ENCODE results near the gene TMEM209.
"Not testable (repeated sequence)": the region's sequence is repeated elsewhere in the genome, so short reads cannot be mapped to it uniquely, and the experiment has no call there.

Gene TMEM209

DNA sequence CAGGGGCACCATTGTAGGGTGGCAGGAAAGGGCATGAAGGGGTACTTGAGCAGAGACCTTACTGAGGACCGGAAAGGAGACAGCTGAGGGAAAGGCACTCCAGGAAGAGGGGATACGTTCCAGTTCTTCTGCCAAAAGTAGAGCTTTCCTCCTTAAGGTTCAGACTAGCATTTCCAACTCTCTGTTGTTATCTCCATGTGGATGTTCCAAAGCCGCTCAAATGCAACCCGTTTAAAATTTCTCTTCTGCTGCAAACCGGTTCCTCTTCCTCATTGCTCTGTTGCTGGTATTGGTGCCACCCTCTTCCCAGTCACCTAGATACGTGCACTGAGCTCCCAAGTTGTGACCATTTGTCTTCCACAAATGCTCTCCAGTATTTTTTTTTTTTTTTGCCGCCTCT lies 47.5 kb downstream of the TMEM209 start:
- no peak for DNase-seq

DNA sequence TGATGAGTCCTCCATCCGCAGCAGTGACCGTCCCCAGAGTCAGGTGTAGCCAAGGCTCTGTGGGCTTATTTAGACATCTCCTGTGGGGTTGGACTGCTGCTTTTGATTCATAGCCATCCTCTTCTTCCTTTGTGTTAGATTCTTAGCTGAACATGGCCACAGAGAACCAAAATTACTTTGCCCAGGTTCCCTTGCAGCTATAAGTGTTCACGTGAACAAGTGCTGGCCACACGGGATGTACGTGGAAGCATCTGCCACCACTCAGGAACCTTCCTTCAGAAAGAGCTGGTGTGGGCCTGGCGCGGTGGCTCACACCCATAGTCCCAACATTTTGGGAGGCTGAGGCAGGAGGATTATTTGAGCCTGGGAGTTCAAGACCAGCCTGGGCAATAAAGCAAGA lies 49.1 kb downstream of the TMEM209 start:
- DNase-seq: no peak

DNA sequence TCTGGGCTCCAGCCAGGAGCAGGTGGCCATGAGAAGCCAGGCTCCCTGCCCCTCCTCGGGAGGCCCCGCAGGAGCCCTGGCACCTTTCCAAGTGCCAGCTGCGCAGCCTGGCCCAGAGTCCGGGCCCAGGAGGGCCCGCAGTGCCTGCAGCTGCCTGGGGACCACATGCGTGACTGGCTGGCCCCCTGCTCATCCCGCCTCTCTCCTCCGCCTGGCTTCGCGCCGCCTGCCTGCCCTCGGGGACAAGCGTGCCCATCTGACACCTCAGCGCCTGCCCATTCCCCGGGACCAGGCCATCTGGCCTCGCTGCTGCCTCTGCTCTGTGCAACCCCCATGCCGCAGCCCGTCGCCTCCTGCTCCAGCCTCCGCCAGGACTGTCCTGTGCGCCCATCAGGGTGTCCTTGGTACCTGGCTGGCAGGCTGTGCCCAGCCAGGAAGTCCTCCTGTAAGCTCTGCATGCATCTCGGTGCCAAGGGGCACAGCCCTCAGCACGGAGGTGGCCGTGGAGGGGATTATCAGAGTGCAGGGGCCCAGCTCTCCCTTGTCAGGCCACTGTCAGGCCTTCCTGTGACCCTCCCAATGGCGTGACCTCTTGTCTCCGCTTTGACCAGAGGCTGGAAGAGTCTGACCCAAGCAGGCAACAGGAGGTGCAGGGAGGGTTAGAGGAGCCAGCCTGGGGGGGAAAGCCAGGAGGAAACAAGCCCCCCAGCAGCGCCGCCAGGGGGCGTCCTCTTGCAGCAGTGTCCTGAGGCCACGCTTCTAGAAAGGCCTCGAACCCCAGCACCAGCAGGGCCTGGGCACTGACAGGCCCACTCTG lies 50.5 kb downstream of the TMEM209 start:
- no peak for DNase-seq

GRCh38 chr7:130154131-130154500 lies 51.1 kb downstream of the TMEM209 start:
- no peak for DNase-seq

GRCh38 chr7:130153211-130153908 lies 51.8 kb downstream of the TMEM209 start:
- no peak for DNase-seq

- peak; percentile 40 for DNase-seq
These were observed 52.6 kb downstream of the TMEM209 start for GRCh38 chr7:130152493-130153210.

DNA sequence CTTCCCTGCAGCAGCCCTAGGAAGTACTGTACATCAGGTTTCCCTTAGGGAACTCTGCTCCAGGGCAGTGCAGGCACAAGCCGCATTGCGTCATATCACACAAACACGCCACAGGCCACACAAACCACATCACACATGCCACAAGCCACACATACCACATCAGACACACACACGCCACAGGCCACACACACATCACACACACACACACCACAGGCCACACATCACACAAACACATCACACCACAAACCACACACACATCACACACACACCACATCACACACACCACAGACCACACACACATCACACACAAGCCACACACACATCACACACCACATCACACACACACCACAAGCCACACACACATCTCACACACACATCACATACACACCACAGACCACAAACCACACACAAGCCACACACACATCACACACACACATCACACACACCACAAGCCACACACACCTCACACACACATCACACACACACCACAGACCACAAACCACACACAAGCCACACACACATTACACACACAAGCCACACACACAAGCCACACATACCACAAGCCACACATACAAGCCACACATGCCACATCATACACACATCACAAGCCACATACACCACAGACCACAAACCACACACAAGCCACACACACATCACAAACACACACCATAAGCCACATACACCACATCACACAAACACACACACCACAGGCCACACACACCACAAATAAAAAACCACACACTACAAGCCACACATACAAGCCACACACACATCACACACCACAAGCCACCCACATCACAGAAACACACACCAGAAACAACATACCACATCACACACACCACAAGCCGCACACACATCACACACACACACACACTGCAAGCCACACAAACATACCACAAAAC lies 53.4 kb downstream of the TMEM209 start:
- DNase-seq: peak; percentile 69

GRCh38 chr7:130150587-130150986 lies 54.6 kb downstream of the TMEM209 start:
- no peak for DNase-seq

- DNase-seq: no peak
These were observed 55.7 kb downstream of the TMEM209 start for GRCh38 chr7:130149281-130150139.

GRCh38 chr7:130148561-130148960 lies 56.6 kb downstream of the TMEM209 start:
- DNase-seq: no peak

GRCh38 chr7:130147710-130148325 lies 57.4 kb downstream of the TMEM209 start:
- no peak for DNase-seq

GRCh38 chr7:130146693-130147405 lies 58.4 kb downstream of the TMEM209 start:
- no peak for DNase-seq

GRCh38 chr7:130146142-130146541 lies 59.1 kb downstream of the TMEM209 start:
- not testable (repeated sequence) for DNase-seq

GRCh38 chr7:130145424-130146100 lies 59.6 kb downstream of the TMEM209 start:
- no peak for DNase-seq

DNA sequence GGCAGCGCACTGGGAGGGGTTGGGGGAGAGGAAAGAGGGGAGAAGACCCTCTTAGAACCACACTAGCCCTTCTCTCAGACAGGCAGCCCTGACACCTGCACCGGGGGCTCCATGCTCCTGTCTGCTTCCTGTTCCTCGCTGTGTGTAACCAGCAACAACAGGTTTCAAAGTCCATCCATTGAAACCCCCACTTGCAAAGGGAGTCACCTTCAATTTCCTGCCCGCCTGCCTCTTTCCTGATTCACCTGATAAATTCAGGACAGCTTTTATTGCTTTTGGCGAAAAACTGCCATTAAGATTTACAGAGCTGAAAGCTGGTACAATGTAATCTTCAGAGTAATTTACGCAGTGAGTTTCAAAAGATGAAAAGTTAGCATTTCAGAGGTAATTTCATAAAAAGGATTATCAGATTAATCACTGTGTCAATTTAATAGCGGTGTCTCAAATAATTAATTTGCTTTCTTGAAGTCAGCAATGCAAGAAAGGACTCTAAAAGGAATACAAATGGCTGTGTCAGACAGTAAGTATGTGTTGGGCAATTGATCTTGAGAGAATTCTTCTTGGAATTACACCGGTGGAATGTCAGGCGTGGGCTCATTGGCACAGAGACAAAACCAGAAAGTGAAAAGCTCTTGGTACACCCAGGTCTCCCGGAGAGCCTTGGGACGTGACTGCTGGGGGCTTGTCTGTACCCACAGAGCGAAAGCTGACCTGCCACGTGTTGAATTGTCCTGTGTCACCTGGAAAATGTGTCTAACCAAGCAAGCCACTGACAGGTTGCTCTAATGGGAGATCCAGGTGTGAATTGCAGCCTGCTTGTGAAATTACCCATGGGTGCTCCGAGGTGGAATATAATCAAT lies 60.7 kb downstream of the TMEM209 start:
- no peak for DNase-seq

- no peak for DNase-seq
These were observed 61.3 kb downstream of the TMEM209 start for GRCh38 chr7:130143986-130144311.

- DNase-seq: no peak
These were observed 61.9 kb downstream of the TMEM209 start for GRCh38 chr7:130143334-130143732.

DNA sequence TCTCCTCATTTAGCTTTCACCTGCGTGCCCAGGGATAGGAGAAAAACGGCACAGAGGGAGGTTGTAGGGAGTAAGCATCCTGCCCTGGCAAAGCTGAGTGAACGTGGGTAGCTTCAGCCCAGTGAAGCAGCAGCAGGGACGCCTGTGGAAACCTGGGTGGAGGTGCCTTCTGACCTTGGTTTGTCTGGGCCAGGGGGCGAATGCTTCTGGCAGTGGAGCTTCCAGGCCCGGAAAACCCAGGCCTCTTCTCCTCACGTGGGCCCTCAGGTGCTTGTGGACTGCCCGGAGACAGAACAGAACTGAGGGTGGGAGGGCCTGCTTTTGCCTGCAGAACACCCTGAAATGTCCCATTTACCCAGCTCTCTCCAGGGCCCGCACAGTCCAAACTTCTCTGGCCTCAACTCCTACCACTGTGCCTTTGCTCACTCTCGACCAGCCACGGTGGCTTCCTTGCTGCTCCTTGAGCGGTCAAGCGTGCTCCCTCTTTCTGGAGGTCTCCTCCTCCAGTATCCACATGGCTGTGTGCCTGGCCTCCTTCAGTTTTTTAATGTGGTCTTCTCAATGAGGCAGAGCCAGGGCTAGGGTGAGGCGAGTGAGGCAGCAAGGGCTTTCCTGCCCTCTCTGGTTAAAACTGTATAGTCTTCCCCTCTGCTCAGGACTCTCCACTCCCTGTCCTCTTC lies 62.4 kb downstream of the TMEM209 start:
- DNase-seq: no peak
